GM23338 (cell line): Measurements from ENCODE around the gene CEP170B. TPM values are rescaled to one million over a fixed set of nuclear protein-coding genes. Genes with fewer than 3 reads are reported as not detected.

Source experiments
- ATAC-seq: fragments of 200-7000 bp; cut with Tn5 transposase; 3 replicates; pipeline ENCODE4 v1.9.1; 2020
- DNase-seq: peaks from one replicate; pipeline ENCODE4 v3.0.0-alpha.2; 2015; ENCODE audit warnings: low spot score
- H2AFZ ChIP-seq: fragments of 200-600 bp; sonication (generic); 2 replicates; pipeline ENCODE4 v1.8.0; 2016; ENCODE audit warnings: antibody characterized with exemption, mild to moderate bottlenecking, moderate library complexity
- H3F3A ChIP-seq: fragments of 200-600 bp; sonication (generic); replicated peaks from 2 replicates; pipeline ENCODE4 v1.8.0; 2017; ENCODE audit warnings: antibody characterized with exemption, mixed run types, low read depth
- H3K27ac ChIP-seq: fragments of 200-600 bp; sonication (generic); 2 replicates; pipeline ENCODE4 v1.6.1; 2016; ENCODE audit warnings: low read depth
- H3K27me3 ChIP-seq: fragments of 200-600 bp; sonication (generic); 2 replicates; pipeline ENCODE4 v1.8.0; 2016; ENCODE audit warnings: mild to moderate bottlenecking, mixed run types, moderate library complexity; ENCODE audit not compliant: insufficient read depth
- H3K36me3 ChIP-seq: fragments of 200-600 bp; sonication (generic); 2 replicates; pipeline ENCODE4 v1.8.0; 2016; ENCODE audit warnings: mild to moderate bottlenecking; ENCODE audit not compliant: insufficient read depth
- H3K4me1 ChIP-seq: fragments of 200-600 bp; sonication (generic); 2 replicates; pipeline ENCODE4 v1.8.0; 2016; ENCODE audit warnings: mild to moderate bottlenecking, moderate library complexity; ENCODE audit not compliant: insufficient read depth
- H3K4me2 ChIP-seq: fragments of 200-600 bp; sonication (generic); 2 replicates; pipeline ENCODE4 v1.7.1; 2017; ENCODE audit warnings: mixed run types
- H3K4me3 ChIP-seq: fragments of 200-600 bp; sonication (generic); 2 replicates; pipeline ENCODE4 v1.6.1; 2016; ENCODE audit warnings: mixed run types
- H3K79me2 ChIP-seq: fragments of 200-600 bp; sonication (generic); replicated peaks from 2 replicates; pipeline ENCODE4 v1.8.0; 2017; ENCODE audit warnings: mild to moderate bottlenecking; ENCODE audit not compliant: insufficient read depth
- H3K9me2 ChIP-seq: fragments of 200-600 bp; sonication (generic); 2 replicates; pipeline ENCODE4 v1.8.0; 2017; ENCODE audit not compliant: insufficient read depth
- H4K20me1 ChIP-seq: fragments of 200-600 bp; sonication (generic); replicated peaks from 2 replicates; pipeline ENCODE4 v1.8.0; 2017; ENCODE audit warnings: mild to moderate bottlenecking; ENCODE audit not compliant: insufficient read depth
- H3K27ac Mint-ChIP-seq: 2 replicates; pipeline ENCODE4 v1.8.0; 2020; ENCODE audit warnings: inconsistent platforms, mild to moderate bottlenecking, moderate library complexity, mixed read lengths
- H3K27me3 Mint-ChIP-seq: 3 replicates; pipeline ENCODE4 v1.8.0; 2022; ENCODE audit warnings: low read depth, mild to moderate bottlenecking, moderate library complexity, mixed read lengths, inconsistent platforms; ENCODE audit not compliant: insufficient read depth, poor library complexity
- H3K36me3 Mint-ChIP-seq: 3 replicates; pipeline ENCODE4 v1.8.0; 2021; ENCODE audit warnings: low read depth, mild to moderate bottlenecking, inconsistent platforms, moderate library complexity, mixed read lengths
- H3K4me1 Mint-ChIP-seq: 3 replicates; pipeline ENCODE4 v1.8.0; 2020; ENCODE audit warnings: mild to moderate bottlenecking, inconsistent platforms, mixed read lengths
- H3K4me3 Mint-ChIP-seq: 3 replicates; pipeline ENCODE4 v1.8.0; 2021; ENCODE audit warnings: moderate library complexity, mild to moderate bottlenecking, inconsistent platforms, mixed read lengths
- H3K9me3 Mint-ChIP-seq: 3 replicates; pipeline ENCODE4 v1.8.0; 2020; ENCODE audit warnings: moderate library complexity, mild to moderate bottlenecking, inconsistent platforms, mixed read lengths
- EZH2 ChIP-seq: fragments of 200-600 bp; sonication (generic); IDR thresholded peaks from one replicate; pipeline ENCODE4 v1.8.0; 2017; ENCODE audit warnings: antibody characterized with exemption, mild to moderate bottlenecking, low read depth; ENCODE audit not compliant: unreplicated experiment
- NANOG ChIP-seq: IDR thresholded peaks from 2 replicates; pipeline ENCODE4 v1.6.1; 2016; ENCODE audit warnings: antibody characterized with exemption, borderline replicate concordance
- POLR2AphosphoS5 ChIP-seq: IDR thresholded peaks from 2 replicates; pipeline ENCODE4 v1.6.1; 2016; ENCODE audit warnings: antibody characterized with exemption, low read depth
- ZNF114 ChIP-seq: fragments of 250-450 bp; sonication (Bioruptor Pico); IDR thresholded peaks from 2 replicates; pipeline ENCODE4 v1.5.0; 2020; ENCODE audit warnings: mild to moderate bottlenecking, moderate library complexity
- ZNF331 ChIP-seq: fragments of 250-450 bp; sonication (Bioruptor Pico); IDR thresholded peaks from 2 replicates; pipeline ENCODE4 v1.5.0; 2020; ENCODE audit warnings: low read depth, mild to moderate bottlenecking, moderate library complexity
- polyA plus RNA-seq: library from polyadenylated mRNA; unstranded; fragments of >200 nt; fragmentation: Nextera tagmentation; extraction: Ambion mirVana; gene quantifications from 2 replicates; pipeline ENCODE4 v1.2.1, GENCODE V29; 2016
- total RNA-seq: library from RNA; depleted of rRNA; stranded (reverse); fragments of >200 nt; shearing (Covaris generic); gene quantifications from 2 replicates; pipeline ENCODE4 v1.2.3, GENCODE V29; 2014
- TF ChIP-seq, protein P1 (sequence below): IDR thresholded peaks from 2 replicates; pipeline ENCODE4 v1.6.1; 2016; ENCODE audit warnings: antibody characterized with exemption
- TF ChIP-seq, protein P2 (sequence below): IDR thresholded peaks from one replicate; pipeline ENCODE4 v1.6.1; 2018; ENCODE audit warnings: antibody characterized with exemption; ENCODE audit not compliant: unreplicated experiment
- TF ChIP-seq, protein P3 (sequence below), 2 experiments: fragments of 200-600 bp in 1 of 2; sonication (generic) in 1 of 2; conservative IDR thresholded peaks; 2 replicates each; pipeline versions ENCODE4 v1.5.1 to v1.6.1; 2016 to 2017; ENCODE audit warnings: antibody characterized with exemption in 2 of 2, low read depth in 2 of 2, mild to moderate bottlenecking in 2 of 2, moderate library complexity in 1 of 2

The CEP170B gene
- total and polyA plus RNA-seq, 2 experiments from 2014 or later = 4.6 to 37.1 TPM

DNA sequence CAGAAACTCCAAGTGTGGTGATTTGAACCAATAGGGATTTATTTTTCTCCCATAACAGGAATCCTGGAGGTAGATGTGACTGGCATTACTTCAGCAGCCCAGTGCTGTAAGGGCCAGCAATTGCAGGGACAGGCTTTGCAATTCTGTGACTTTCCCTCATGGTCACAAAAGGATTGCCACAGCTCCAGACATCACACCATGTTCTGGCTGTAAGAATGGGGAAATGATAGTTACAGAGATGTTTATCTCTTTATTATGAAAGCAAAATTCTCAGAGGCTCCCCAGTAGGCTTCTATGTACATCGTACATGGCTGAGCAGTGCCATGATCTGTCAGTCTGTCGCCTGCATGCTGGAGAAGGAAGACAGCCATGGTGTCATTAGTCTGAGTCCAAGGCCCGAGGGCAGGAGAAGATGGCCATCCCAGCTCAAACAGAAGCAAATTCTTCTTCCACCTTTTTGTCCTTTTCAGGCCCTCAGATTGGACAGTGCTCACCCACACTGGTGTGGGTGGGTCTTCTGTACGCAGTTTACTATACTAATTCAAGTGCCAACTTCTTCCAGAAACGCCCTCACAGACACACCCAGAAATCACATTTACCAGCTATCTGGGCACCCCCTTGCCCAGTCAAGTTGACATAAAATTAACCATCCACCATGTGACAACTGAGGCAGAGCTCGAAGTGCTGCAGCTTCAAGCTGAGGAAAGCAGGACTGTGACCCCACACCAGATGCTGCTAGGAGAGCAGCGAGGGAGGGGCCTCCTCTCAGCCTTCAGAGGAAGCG lies 46.9 kb upstream of the CEP170B start:
- Histone ChIP-seq H3K9me2 (no peaks in the 10 kb centered on the region), H3K27ac (no peak overlapping the region), H4K20me1 (no peaks in the 10 kb centered on the region; the same call in 1 of the 2 replicates), H3K4me1 (peaks cover 9% of the 10 kb centered on the region), H3K4me3 (no peak overlapping the region), H2AFZ (no peak overlapping the region), H3K79me2 (0 out of 2 replicates have a peak, but pooled peaks cover 4% of the 10 kb centered on the region), H3F3A (0 out of 2 replicates have a peak, but pooled peaks cover 3% of the 10 kb centered on the region), H3K36me3 (no peaks in the 10 kb centered on the region; the same call in 1 of the 2 replicates), H3K27me3 (peaks cover 8% of the 10 kb centered on the region; the same call in 1 of the 2 replicates), H3K4me2 (no peak overlapping the region)
- Mint-ChIP-seq H3K27me3 (peaks cover 14% of the 10 kb centered on the region), H3K4me1 (peaks cover 6% of the 10 kb centered on the region; the same call in 2 of the 3 replicates), H3K27ac (no peak overlapping the region), H3K36me3 (peaks cover 6% of the 10 kb centered on the region), H3K4me3 (no peak overlapping the region; the same call in 2 of the 3 replicates), H3K9me3 (no peaks in the 10 kb centered on the region)
- DNase-seq = no peak
- no peak for ATAC-seq
- no peak for TF ChIP-seq ZNF331
- TF ChIP-seq, protein P1, sequence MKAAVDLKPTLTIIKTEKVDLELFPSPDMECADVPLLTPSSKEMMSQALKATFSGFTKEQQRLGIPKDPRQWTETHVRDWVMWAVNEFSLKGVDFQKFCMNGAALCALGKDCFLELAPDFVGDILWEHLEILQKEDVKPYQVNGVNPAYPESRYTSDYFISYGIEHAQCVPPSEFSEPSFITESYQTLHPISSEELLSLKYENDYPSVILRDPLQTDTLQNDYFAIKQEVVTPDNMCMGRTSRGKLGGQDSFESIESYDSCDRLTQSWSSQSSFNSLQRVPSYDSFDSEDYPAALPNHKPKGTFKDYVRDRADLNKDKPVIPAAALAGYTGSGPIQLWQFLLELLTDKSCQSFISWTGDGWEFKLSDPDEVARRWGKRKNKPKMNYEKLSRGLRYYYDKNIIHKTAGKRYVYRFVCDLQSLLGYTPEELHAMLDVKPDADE = no peak
- TF ChIP-seq ZNF114 (CRISPR knock-in tag) = no peak
- TF ChIP-seq, protein P2, sequence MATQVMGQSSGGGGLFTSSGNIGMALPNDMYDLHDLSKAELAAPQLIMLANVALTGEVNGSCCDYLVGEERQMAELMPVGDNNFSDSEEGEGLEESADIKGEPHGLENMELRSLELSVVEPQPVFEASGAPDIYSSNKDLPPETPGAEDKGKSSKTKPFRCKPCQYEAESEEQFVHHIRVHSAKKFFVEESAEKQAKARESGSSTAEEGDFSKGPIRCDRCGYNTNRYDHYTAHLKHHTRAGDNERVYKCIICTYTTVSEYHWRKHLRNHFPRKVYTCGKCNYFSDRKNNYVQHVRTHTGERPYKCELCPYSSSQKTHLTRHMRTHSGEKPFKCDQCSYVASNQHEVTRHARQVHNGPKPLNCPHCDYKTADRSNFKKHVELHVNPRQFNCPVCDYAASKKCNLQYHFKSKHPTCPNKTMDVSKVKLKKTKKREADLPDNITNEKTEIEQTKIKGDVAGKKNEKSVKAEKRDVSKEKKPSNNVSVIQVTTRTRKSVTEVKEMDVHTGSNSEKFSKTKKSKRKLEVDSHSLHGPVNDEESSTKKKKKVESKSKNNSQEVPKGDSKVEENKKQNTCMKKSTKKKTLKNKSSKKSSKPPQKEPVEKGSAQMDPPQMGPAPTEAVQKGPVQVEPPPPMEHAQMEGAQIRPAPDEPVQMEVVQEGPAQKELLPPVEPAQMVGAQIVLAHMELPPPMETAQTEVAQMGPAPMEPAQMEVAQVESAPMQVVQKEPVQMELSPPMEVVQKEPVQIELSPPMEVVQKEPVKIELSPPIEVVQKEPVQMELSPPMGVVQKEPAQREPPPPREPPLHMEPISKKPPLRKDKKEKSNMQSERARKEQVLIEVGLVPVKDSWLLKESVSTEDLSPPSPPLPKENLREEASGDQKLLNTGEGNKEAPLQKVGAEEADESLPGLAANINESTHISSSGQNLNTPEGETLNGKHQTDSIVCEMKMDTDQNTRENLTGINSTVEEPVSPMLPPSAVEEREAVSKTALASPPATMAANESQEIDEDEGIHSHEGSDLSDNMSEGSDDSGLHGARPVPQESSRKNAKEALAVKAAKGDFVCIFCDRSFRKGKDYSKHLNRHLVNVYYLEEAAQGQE = no peak
- TF ChIP-seq NANOG = no peak
- TF ChIP-seq EZH2 = no peak
- TF ChIP-seq POLR2AphosphoS5 = no peak
- TF ChIP-seq, protein P3, sequence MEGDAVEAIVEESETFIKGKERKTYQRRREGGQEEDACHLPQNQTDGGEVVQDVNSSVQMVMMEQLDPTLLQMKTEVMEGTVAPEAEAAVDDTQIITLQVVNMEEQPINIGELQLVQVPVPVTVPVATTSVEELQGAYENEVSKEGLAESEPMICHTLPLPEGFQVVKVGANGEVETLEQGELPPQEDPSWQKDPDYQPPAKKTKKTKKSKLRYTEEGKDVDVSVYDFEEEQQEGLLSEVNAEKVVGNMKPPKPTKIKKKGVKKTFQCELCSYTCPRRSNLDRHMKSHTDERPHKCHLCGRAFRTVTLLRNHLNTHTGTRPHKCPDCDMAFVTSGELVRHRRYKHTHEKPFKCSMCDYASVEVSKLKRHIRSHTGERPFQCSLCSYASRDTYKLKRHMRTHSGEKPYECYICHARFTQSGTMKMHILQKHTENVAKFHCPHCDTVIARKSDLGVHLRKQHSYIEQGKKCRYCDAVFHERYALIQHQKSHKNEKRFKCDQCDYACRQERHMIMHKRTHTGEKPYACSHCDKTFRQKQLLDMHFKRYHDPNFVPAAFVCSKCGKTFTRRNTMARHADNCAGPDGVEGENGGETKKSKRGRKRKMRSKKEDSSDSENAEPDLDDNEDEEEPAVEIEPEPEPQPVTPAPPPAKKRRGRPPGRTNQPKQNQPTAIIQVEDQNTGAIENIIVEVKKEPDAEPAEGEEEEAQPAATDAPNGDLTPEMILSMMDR (conservative IDR thresholded peaks at IDR 0.05; ENCODE audit: low read depth in 2 of 2) = no peak
